ENCODE results near the gene ZBTB40. TPM values are rescaled to one million over a fixed set of nuclear protein-coding genes. Genes with fewer than 3 reads are reported as not detected.

The ZBTB40 gene
- total RNA-seq, 1 experiment from 2014 or later: 19.5 TPM

DNA sequence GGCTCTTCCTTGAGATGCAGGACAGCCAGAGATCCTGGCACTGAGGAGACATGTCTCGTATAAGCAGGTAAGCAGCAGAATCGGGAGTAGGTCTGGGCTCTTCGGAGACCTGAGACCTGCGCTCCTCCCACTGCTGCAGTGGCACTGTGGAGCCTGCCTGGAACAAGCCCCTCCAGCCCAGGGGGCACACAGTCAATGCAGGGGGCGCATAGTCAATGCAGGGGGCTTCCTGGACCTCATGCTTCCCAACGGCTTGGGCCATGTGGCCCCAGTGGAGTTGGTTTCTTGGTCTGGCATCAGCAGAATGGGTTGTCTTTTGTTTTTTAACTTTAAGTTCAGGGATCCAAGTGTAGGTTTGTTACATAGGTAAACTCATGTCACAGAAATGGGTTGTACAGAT lies 83.7 kb downstream of the ZBTB40 start:
- RAD21 ChIA-PET (ENCODE audit: low non-redundant PET in 1 of 2, low total read pairs in 2 of 2, uncharacterized antibody in 2 of 2, unreplicated experiment in 2 of 2): no interaction called here
- no TSS peak for BruUV-seq (replicated peaks)
- no peaks in the 10 kb centered on the region for H3K27me3 ChIP-seq (ENCODE audit: insufficient read depth, low read length)
- no peak overlapping the region for H3K4me2 ChIP-seq (ENCODE audit: low read length)
- CTCF ChIA-PET: no interaction called here
- TF ChIP-seq SP1 (IDR thresholded peaks at IDR 0.05; ENCODE audit: low read depth) (no peak), YY1 (IDR thresholded peaks at IDR 0.05; ENCODE audit: extremely low read depth, insufficient replicate concordance, low read depth, low read length) (no peak), CBX3 (IDR thresholded peaks at IDR 0.05; ENCODE audit: low read depth) (no peak), EGR1 (IDR thresholded peaks at IDR 0.05; ENCODE audit: low read depth) (no peak), ZNF274 (IDR thresholded peaks at IDR 0.05; ENCODE audit: low read depth, low read length) (no peak), ZFX (IDR thresholded peaks at IDR 0.05) (no peak), EZH2phosphoT487 (IDR thresholded peaks at IDR 0.05; ENCODE audit: borderline replicate concordance) (no peak), JUND (IDR thresholded peaks at IDR 0.05) (no peak)
- ATAC-seq (no peak), DNase-seq (ENCODE audit: low read depth, low spot score) (no peak)
- intact Hi-C loops (cut with micrococcal nuclease): no loop called here
- no peak overlapping the region for H3K4me3 ChIP-seq (replicated peaks in 1 of 2; ENCODE audit: low read depth in 1 of 2, low read length in 2 of 2)
- H3K79me2 ChIP-seq (ENCODE audit: insufficient read depth, low read length): no peaks in the 10 kb centered on the region
- H2AFZ ChIP-seq (ENCODE audit: low read depth, low read length, poor library complexity, severe bottlenecking): no peak overlapping the region
- H4K20me1 ChIP-seq (ENCODE audit: insufficient read depth): no peaks in the 10 kb centered on the region
- POLR2A ChIA-PET: no interaction called here
- no peak overlapping the region for H3K27ac ChIP-seq (ENCODE audit: low read depth, low read length)
- no peaks in the 10 kb centered on the region for H3K9me2 ChIP-seq (ENCODE audit: insufficient read depth)
- no peaks in the 10 kb centered on the region for H3K9me3 ChIP-seq (ENCODE audit: control insufficient read depth in 1 of 2, insufficient read depth in 1 of 2, low read depth in 1 of 2, low read length in 2 of 2)
- no peak overlapping the region for H3K9ac ChIP-seq (ENCODE audit: low read length)
- no peaks in the 10 kb centered on the region for H3K4me1 ChIP-seq (ENCODE audit: control insufficient read depth in 1 of 2, insufficient read depth in 2 of 2, low read length in 2 of 2)
- no peaks in the 10 kb centered on the region for H3K36me3 ChIP-seq (ENCODE audit: control insufficient read depth in 1 of 2, insufficient read depth in 2 of 2, low read length in 2 of 2)

DNA sequence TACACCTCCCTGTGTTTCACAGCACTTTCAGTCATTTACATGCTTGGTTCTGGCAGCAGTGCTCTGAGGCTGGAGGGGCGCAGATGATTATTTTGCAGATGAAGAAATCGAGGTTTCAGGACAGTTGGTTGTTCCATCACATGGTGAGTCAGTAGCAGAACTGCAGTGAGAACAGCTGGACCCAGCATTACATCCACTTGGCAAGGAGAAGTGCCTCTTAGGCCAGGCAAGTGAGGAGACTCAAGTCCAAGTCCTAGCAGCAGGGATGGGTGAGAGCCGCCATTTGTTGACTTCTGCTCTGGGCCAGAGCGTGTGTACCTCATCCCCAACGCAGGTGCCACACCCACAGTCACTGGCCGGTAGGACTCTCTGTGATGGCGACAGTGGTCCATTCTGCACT lies 84.9 kb downstream of the ZBTB40 start:
- H3K9me2 ChIP-seq (ENCODE audit: insufficient read depth): no peaks in the 10 kb centered on the region
- no peak overlapping the region for H2AFZ ChIP-seq (ENCODE audit: low read depth, low read length, poor library complexity, severe bottlenecking)
- no peak for ATAC-seq
- H3K9me3 ChIP-seq (ENCODE audit: control insufficient read depth in 1 of 2, insufficient read depth in 1 of 2, low read depth in 1 of 2, low read length in 2 of 2): no peaks in the 10 kb centered on the region
- no peaks in the 10 kb centered on the region for H3K4me1 ChIP-seq (ENCODE audit: control insufficient read depth in 1 of 2, insufficient read depth in 2 of 2, low read length in 2 of 2)
- TF ChIP-seq POLR2AphosphoS5 (IDR thresholded peaks at IDR 0.05; ENCODE audit: low read depth, low read length) (no peak), RAD21 (IDR thresholded peaks at IDR 0.05; ENCODE audit: low read depth) (no peak)
- TF ChIP-seq, protein P1, sequence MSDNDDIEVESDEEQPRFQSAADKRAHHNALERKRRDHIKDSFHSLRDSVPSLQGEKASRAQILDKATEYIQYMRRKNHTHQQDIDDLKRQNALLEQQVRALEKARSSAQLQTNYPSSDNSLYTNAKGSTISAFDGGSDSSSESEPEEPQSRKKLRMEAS (IDR thresholded peaks at IDR 0.05): no peak
- RAD21 ChIA-PET (ENCODE audit: low non-redundant PET in 1 of 2, low total read pairs in 2 of 2, uncharacterized antibody in 2 of 2, unreplicated experiment in 2 of 2): no interaction called here
- no peaks in the 10 kb centered on the region for H3K79me2 ChIP-seq (ENCODE audit: insufficient read depth, low read length)
- H3K36me3 ChIP-seq (ENCODE audit: control insufficient read depth in 1 of 2, insufficient read depth in 2 of 2, low read length in 2 of 2): no peaks in the 10 kb centered on the region
- CTCF ChIA-PET: no interaction called here
- no peak overlapping the region for H3K9ac ChIP-seq (ENCODE audit: low read length)
- H3K27ac ChIP-seq (ENCODE audit: low read depth, low read length): no peak overlapping the region
- intact Hi-C loops (cut with micrococcal nuclease): no loop called here
- POLR2A ChIA-PET: no interaction called here
- no peaks in the 10 kb centered on the region for H4K20me1 ChIP-seq (ENCODE audit: insufficient read depth)
- no peak for DNase-seq (ENCODE audit: low read depth, low spot score)
- H3K4me2 ChIP-seq (ENCODE audit: low read length): no peak overlapping the region
- H3K27me3 ChIP-seq (ENCODE audit: insufficient read depth, low read length): no peaks in the 10 kb centered on the region
- H3K4me3 ChIP-seq (replicated peaks in 1 of 2; ENCODE audit: low read depth in 1 of 2, low read length in 2 of 2): no peak overlapping the region
- BruUV-seq (replicated peaks): no TSS peak

Data from HCT116 (cell line).